GM18526 (cell line): ENCODE measurements around the gene ZC3H12C.

Experiments used
- POLR2A ChIP-seq: IDR thresholded peaks from 3 replicates; pipeline ENCODE4 v1.6.1; 2011; ENCODE audit not compliant: insufficient read length; ENCODE audit errors: extremely low read depth

The ZC3H12C gene

GRCh38 chr11:110148775-110149744 lies 55.9 kb downstream of the ZC3H12C start:
- TF ChIP-seq POLR2A, result no peak

GRCh38 chr11:110152199-110152598 lies 59.0 kb downstream of the ZC3H12C start:
- TF ChIP-seq POLR2A, result no peak

DNA sequence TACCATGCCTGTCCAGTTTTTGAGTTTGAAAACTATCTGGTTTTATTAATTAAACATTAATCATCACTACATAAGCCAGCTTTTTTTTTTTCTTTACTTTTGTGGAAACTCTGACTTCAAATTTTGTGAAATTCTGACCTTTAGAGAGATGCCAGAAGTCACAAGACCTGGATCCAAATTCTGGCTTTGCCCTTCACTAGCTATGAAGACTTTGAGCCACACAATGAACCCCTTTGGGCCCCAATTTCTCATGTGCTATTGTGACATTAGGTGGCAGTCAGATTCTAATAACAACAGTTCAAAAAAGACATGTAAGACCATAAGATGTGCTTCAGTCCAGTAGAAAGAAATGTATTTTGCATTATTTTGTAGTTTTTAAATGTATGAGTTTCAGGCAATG lies 60.3 kb downstream of the ZC3H12C start:
- TF ChIP-seq POLR2A, result no peak

DNA sequence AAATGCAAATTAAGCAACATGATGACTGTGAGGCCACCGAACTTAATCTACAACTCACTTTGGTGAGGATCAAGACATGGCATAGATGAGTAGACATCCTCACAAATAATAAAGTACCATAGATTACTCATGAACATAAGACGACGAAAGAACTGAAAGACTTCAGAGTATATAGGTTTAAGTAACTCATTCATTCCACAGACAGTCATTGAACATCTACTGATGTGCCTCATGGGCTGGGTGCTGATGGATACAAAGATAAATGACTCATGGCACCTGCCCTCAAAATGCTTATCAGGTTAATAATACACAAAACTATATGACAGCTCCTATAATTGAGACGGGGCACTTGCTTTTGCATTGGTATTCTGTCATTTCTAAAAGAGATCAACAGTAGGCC lies 63.3 kb downstream of the ZC3H12C start:
- no peak for TF ChIP-seq POLR2A

- no peak for TF ChIP-seq POLR2A
These were observed 65.4 kb downstream of the ZC3H12C start for GRCh38 chr11:110158317-110159200.

- TF ChIP-seq POLR2A, result no peak
These were observed 66.3 kb downstream of the ZC3H12C start for GRCh38 chr11:110159476-110159875.

- no peak for TF ChIP-seq POLR2A
These were observed 66.8 kb downstream of the ZC3H12C start for GRCh38 chr11:110160016-110160415.

- TF ChIP-seq POLR2A, result no peak
These were observed 67.2 kb downstream of the ZC3H12C start for GRCh38 chr11:110160437-110160836.

DNA sequence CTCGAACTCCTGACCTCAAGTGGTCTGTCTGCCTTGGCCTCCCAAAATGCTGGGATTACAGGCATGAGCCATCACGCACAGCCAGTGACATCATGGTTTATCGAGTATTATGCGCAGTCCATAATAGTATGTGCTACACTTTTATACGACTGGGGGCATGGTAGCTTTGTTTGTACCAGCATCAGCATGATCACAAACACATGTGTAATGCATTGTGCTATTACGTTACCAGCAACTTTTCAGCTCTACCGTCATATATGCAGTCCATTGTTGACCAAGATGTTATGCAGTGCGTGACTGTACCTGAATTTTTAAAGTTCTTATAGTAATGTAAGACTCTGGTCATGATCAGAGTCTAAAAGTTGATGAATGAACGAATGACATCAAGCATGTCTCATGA lies 67.9 kb downstream of the ZC3H12C start:
- no peak for TF ChIP-seq POLR2A

- no peak for TF ChIP-seq POLR2A
These were observed 69.0 kb downstream of the ZC3H12C start for GRCh38 chr11:110162216-110162615.

DNA sequence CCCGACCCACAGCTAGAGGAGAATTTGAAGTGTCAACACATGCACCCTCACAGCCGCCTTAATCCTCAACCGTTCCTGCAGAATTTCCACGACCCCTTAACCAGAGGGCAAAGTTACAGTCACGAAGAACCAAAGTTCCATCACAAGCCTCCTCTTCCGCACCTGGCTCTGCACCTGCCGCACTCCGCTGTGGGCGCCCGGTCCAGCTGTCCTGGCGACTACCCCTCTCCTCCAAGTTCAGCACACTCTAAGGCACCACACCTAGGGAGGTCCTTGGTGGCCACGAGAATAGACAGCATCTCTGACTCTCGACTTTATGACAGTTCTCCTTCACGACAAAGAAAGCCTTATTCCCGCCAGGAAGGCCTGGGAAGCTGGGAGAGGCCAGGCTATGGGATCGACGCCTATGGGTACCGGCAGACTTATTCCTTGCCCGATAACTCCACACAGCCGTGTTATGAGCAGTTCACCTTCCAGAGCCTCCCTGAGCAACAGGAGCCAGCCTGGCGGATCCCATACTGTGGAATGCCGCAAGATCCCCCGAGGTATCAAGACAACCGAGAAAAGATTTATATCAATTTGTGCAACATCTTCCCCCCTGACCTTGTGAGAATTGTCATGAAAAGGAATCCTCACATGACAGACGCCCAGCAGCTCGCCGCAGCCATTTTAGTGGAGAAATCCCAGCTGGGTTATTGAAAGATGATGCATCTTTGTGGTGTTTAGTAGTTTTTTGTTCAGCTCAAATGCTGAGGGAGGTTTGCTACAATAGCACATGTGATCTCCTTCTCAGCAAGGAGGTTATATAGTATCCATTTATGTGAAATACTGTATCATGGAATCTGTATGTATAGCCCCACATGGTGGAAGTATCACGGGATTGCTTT lies 72.1 kb downstream of the ZC3H12C start:
- TF ChIP-seq POLR2A, result no peak

- TF ChIP-seq POLR2A, result no peak
These were observed 75.0 kb downstream of the ZC3H12C start for GRCh38 chr11:110168033-110168803.

DNA sequence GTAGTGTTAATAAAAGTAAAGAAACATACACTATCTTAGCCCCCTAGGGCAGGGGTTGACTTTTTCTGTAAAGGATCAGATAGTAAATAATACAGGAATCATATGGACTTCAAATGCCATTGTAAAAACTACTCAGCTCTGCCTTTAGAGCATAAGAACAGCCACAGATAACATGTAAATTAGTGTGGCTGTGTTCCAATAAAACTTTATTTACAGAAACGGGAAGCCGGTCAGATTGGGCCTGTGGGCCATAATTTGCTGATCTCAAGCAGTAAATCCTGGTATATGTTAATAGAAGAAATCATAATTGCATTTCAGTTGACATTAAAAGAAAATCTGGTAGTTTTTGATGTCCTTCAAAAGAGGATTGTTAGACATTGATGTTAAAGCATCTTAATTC lies 76.5 kb downstream of the ZC3H12C start:
- TF ChIP-seq POLR2A, result no peak

DNA sequence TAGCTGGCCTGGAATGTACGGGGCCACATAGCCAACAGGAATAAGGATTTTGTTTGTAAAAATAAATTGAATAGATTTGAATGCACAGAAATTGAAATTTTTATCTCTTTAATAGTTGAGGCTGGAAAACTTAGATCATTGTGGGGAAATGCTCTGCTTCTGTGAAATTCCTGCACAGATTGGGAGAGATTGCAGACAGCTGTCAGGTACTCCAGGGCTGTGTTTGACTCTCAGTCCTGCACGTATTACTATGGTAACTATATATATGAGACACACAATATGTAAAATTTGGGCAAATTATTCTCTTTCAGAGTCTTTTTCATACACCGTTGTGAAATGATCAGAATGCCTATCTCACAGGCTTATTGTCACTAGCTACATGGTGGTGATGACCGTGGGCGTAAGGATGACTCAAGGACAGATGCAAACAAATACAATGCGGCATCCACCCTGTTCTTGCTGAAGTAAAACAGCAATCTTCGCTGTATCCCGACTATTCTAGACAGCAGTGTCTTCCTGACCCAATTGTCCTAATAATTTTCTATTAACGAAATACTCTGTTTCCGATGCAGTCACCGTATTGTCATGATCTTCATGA lies 79.4 kb downstream of the ZC3H12C start:
- no peak for TF ChIP-seq POLR2A
